ENCODE results near the gene COL25A1.

Gene COL25A1

DNA sequence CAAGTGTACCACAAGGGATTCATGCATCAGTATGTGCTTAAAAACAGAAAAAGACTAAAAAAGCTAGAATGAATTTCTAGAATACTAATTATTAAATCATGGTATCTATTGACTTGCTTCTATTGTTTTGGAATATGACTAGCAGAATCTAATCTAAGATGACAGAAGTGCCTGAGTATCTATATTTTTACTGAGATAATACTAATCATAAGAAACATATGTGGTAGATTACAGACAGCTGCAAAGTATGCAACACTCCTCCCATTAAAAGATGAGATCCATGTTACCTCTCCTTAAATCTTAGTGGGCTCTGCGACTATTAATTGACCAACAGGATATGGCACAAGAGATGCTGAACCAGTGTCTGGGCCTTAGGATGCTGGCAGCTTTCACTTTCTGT is 89.4 kb downstream of the COL25A1 start:
- DNase-seq, result no peak

DNA sequence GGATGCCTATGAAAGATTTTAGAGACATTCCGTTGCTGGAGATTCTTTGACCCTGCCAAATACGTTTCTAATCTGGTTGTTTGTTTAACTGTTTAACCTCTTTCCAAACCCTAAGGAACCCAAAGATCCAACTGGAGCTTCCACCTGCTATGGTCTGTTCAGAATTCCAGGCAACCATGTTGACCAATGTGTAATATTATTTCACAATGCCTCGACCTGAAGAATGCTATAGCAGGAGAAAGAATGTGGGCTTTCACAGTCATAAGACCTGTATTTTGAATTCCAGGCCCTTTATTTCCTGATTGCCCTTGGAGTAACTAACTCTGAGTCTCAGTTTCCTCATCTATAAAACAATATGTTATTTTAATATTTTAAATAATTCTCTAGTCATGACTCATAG is 90.8 kb downstream of the COL25A1 start:
- DNase-seq, result no peak

DNA sequence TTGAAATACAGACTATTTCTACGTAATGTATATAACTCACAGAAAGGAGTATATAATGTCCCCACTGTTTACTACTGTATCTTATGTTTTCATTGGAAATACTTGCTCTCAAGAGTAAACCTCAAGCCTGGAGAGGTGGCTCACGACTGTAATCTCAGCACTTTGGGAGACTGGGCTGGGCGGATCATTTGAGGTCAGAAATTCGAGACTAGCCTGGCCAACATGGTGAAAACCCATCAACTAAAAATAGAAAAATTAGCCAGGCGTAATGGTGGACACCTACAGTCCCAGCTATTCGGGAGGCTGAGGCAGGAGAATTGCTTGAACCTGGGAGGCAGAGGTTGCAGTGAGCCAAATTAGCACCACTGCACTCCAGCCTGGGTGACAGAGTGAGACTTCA is 92.8 kb downstream of the COL25A1 start:
- DNase-seq, result no peak

DNA sequence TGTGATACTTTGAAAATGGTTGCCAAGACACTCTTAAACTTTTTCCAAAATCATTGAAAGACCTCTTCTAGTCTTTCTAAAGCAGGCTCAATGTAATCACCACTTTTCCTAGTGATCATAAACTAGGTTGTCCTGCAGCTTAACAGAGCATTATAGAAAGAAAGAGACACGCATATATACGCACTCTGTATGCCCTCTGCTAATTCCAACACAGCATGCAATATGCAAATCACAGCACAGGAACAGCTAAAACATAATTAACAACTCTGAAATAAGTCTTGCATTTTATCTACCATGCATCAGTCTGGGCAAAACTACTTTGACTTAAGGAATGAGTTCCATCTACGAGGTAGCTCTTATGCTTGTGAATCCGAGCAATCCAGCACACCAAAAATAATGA is 94.6 kb downstream of the COL25A1 start:
- DNase-seq, result no peak

DNA sequence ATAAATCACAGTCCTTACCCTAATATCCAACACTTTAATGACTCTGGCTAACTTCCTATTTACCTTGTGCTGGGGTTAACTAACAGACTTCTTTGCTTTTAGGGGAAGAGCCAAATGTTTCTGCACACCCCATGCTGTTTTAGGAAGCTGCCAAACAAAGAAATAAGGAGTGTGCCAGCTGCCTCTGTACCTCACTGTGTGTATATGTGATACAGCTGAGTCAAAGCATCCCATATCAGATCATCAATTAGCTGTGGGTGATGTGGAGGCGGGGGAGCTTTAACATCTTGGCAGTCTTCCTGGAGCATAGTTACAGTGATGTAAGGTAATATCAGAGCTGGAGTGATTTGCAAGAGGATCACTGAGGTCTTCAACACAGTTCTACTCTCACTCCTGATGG is 95.4 kb downstream of the COL25A1 start:
- DNase-seq, result peak; percentile 58

DNA sequence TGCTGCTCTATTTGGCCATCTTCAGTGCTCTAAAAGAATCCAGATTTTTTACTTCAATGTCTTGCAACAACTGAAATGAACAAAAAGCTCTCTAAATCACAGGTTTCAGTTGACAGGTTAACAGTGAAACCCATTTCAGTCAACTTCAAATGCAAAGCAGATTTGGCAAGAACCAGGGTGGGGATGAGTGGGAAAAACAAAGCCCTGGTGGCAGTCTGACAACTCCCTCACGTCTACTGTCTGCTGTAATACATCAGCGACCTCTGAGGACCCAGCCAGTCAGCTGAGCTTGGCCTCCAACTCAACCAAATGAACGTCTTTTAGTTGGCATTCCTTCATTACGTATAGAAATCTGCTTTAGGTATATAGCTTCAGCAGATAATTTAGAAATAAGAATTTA is 95.8 kb downstream of the COL25A1 start:
- no peak for DNase-seq

DNA sequence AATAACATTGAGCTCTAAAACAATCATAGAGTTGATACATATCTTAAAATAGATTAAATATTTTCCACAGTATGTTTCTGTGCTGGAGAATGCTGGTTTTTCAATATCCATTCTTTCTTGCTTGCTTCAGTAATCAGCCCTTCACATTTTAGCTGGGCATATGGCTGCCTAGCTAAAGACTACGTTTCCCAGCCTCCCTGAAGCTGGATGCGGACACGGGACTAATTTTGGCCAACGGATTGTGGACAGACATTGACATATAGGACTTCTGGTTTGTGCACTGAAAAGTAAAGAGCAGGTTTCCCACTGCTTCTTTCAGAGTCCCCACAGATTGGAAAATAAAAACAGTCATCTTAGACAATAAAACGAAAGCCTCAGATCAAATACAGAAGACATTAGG is 97.3 kb downstream of the COL25A1 start:
- no peak for DNase-seq

DNA sequence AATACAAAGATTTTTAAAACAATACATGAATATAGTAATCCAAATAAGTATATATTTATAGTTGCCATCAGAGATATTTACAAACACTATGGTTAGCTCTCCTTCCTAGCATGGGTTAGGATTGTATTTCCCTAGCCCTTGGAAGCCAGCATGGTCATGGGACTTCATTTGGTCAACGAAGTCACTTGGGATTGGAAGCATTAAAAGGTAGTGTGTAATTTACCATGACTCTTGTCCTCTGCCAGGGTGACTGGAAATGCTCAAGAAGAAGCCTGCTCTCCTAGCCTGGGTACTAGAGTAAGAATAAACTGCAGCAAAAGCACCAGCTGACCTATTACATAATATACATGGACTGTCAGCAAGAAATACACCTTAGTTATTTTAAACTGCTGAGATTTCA is 102.9 kb downstream of the COL25A1 start:
- no peak for DNase-seq

DNA sequence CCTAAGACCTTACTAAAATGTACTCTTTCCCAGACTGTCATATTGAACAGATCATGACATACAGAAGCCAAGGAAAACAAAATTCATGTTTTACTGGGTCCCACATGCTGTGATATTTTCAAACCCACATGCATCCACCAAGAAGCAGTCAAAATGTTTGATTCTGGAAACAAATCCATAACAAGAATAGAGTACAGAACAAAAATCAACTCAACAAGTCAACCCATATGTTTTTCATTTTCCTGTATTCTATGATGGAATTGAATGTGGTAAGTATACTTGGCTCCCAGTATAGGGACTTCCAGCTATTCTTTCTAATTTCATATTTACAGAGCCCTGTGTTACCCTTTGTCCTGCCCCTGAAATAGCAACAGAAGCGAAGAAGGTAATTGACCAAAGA is 106.8 kb downstream of the COL25A1 start:
- no peak for DNase-seq

DNA sequence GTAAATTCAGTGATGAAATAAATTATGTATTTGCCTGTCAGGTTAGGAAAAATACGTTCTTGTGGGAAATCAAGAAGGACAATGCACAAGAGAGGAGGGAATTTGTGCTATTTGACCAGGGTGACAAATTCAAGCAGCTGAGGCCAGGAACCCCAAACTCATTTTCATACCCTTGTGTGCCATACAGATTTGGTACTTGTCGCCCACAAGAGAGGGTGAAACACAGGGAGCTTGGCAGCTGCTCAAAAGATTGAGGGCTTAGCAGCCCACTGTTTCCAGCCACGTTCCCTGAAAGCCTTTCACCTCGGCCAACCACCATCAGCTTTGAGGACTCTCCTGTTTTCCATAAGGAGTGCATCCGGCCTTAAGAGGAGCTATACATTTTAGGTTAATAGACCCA is 111.2 kb downstream of the COL25A1 start:
- no peak for DNase-seq

DNA sequence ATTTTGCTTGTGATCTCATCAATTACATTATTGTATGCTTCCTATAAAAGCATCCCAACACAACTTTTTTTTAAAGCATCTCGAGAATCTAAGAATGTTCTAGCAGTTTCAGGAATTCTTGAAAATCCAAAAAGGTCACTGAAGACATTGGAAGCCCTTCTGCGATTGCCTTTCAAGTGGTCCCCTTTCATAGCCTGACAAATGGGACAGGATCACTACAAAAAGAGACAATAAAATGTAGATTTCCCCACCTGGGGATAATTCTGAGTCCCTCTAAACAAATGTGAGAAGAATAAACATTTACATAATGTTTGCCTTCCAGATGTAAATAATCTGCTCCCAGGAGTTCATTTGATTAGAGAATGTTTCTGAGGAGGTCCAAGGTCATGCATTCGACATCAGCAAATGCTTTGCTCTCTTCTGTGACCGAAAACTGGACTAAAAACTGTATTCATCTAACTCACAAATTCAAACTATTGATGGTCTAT is 116.0 kb downstream of the COL25A1 start:
- DNase-seq, result no peak

DNA sequence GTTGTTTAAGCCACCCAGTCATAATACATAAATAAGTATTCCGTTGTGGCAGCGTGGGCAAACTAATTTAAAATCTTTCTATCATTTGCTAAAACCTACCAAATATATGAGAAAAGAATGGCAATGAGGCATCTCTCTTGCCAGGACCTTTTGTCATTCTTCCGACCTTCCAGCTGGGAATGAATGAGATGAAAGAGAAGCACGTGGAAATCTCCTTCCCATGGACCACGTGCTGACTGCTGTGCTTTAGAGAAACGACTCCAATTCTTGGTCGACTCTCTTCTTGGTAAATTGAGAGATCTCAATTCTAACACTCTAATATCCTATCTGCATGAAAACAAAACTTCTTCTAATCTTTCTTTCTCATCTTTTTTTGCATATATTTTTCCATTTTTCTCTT is 116.5 kb downstream of the COL25A1 start:
- no peak for DNase-seq

DNA sequence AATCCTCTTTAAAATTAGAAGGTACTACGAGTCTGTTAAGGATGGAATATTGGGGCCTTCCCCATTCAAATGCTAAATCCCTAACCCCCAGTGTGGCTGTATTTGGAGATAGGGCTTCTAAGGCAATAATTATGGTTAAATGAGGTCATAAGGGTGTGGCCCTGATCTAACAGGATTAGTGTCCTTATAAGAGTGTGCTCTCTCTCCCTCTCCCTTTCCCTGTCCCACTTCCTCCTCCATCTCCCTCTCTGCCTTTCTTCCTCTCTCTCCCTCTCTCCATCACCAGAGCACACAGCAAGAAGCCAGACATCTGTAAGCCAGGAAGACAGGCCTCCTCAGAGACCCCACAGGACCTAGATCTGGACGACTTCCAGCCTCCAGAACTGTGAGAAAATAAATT is 116.9 kb downstream of the COL25A1 start:
- DNase-seq, result no peak

DNA sequence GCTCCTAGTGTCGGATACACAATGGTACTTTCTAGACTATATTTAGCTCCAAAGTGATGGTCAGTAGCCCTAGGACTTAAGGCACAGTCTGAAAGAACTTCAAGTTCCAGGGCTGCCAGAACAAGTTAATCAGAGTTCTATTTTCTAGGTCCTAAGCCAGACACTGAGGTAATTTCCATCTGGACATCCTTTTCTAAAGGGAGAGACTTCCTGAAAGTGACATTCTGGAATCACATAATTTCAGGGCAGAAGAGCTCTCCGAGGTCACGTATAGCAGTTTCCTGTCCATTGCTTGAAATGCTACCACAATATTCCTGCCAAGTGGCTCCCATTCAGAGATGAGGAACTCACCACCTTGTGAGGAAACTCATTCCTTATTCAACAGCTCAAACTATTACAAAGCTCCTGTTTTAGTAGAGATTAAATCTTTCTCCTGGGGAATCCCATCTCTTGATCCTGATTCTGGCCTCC is 117.9 kb downstream of the COL25A1 start:
- DNase-seq, result peak; percentile 58

DNA sequence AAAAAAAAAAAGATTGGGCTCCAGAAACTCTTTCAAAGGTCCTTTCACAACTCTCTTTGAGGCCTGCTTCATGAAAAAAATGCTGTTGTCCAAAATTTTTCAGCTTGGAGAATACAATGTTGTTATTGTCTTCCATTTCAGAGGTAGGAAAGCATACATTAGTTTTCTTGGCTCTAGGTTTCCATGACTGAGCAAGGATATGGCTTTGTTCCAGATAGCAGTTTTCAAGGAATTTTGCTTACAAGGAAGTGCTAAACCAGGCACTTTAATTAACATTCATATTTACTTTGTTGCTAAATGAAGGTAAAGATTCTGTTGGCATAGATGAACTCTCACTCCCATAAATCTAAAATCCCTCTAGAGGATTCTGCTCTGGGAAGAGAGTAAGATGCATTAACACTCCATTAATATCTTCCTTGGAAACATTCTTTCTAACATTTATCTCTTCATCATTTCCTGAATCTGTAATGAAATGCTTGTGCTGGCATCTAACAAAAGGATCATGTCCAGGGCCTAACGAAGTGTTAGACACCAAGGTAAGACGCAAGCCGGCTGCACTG is 118.4 kb downstream of the COL25A1 start:
- DNase-seq, result no peak

DNA sequence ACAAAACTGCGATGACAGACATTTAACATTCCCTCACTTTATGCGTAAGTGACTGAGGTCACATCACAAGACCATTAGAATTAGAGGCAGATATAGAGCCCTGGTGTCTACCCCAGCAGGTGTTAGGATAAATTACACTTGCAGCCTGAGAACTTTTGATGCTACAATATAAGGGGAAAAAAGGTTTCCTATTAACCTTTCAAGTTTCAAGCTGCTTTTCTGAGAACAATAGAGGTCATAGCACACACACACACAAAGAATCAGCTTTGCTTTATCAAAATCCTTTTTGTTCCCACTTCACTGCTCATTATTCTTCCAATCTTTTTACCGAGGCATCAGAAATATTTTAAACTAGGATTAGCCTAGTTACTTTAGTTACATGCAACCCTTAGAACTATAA is 119.8 kb downstream of the COL25A1 start:
- DNase-seq, result no peak

DNA sequence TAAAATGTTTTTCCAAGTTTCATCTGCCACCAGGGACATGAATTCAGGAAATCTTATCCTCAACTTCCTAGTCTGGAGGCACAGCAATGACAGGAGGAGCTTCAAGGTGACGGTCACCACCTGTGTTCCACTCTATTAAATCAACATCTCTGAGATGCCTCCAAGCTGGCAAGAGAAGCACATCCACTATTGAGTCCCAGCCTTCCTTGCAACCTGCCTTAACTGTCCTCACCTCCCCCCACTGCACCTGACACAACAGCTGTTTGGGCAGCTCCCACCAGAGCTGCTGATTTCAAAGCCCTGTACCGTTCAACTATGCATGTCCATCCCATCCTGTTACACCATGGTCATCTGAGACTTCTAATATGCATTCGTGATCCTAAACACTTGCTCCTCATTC is 123.4 kb downstream of the COL25A1 start:
- DNase-seq, result no peak

DNA sequence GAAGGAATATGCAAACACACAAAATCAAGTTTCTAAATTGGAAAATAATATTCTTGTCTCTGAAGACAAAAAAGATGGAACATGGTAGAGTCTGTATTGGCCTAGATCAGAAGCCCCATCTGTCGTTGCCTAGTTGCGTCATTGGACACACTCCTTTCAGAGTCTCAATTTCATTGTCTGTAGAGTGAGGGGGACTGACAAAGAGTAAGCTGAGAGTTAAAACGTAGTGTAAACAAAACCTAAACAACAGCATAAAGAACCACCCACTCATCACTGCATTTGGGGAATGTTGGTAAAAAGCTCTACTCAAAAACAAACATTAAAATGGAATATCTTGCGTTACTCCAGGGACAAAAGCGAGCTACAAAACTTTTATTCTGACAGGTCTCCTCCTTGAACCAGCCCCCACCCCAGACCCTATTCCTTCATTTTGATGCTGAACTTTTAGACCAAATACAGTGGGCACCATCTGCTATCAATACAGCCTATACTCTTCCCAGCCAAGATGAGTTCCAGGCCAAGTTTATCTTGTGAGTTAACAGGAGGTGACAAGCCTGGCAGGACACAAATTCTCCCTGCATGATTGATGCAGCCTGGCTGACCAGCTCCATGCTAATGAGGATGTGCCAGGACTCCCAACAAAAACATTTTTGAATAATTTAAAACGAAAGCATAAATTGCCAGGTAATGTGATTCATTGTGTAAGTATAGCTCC is 125.2 kb downstream of the COL25A1 start:
- no peak for DNase-seq

DNA sequence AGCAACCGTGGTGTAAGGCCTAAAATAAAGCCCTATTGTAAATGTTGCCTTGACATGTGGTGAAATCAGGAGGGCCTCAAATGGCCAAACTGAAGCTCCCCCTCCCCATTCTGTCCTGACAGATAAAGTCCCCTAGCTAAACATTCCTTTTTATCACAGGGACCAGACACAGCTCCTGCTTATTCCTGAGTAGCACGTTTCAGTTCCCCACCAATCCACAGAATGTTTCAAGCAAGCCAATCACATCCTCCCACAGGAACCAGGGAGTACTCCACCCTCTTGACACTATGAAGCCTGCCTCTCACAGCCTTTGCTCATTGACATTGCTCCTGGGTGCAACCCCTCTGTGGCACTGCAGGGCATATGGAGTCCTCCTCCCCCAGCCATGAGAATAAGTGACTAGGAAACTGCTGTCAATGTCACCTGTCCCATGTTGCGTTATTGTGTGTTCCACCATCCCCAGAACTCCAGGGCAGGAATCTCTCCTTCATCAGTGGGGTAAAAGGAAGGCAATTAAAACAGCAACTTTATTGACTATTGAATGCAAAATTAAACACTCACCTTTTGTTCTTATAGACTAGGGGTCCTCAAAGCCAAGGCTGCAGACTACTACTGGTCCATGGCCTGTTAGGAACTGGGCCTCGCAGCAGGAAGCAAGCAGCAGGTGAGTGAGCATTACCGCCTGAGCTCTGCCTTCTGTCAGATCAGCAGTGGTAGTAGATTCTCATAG is 128.1 kb downstream of the COL25A1 start:
- DNase-seq, result no peak

DNA sequence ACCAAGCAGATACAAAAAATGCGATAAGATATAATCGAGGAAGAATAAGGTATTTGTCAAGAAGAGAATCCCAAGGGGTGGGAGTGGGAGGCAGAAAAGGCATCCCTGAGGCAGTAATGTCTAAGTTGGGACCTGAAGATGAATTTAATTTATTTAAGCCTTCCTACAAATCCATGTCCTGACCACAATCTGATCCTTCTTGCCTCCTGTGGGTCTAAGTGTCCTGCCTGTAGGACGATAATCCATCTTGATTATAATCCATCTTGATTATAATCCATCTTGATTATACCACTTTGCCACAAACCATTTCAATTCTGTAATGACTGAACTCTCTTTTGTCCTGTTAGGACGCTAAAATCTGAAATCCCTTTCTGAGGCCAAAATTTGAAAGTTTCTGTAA is 130.2 kb downstream of the COL25A1 start:
- no peak for DNase-seq

DNA sequence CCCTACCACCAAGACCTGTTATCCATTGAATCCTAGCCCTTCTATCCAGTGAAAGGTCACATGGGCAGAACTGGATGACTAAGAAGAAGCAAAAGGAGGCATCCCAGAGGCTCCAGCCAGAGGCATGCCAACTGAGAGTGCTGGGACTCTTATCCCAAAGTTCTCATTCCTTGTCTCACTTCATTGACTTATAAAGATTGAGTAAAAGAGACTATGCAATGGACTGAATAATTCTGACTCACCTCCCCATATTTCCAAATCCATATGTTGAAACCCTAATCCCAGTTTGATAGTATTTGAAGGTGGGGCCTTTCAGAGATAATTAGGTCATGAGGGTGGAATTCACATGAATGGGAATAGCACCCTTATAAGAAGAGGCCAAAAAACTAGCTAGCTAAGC is 131.4 kb downstream of the COL25A1 start:
- no peak for DNase-seq

DNA sequence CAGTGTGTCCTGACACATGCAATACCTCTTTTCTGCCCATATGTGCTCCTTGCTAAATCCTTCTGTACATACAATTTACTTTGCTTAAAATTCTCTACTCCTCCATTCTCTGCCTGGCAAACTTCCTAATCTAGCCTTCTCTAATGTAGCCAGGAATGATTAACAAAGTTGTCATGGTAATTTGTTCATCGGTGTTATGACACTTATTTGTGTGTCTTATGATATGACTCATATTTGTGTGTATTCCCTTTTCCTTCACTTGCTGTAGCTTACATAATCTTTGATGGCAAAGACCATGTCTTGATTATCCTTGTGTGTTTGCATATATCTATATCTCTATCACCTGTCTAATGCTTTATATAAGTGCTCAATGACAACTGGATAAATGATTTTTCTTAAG is 133.3 kb downstream of the COL25A1 start:
- DNase-seq, result no peak

DNA sequence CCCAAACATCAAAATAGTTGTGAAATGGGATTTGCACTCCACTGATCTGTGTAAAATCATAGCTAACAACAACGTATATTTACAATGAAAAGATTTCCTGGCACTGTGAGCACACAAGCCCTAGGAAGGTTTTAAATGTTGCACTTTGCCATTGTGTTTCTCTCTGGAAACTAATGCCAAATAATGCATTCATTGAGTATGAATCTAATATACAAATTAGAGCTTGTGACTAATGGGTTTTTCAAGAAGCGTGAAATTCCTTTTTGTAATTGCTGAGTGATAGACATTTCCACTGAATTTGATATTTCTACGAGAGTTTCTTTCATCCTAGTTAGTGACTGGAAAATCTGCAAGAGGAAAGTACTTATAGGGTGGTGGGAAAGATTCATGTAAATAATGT is 135.9 kb downstream of the COL25A1 start:
- DNase-seq, result no peak

DNA sequence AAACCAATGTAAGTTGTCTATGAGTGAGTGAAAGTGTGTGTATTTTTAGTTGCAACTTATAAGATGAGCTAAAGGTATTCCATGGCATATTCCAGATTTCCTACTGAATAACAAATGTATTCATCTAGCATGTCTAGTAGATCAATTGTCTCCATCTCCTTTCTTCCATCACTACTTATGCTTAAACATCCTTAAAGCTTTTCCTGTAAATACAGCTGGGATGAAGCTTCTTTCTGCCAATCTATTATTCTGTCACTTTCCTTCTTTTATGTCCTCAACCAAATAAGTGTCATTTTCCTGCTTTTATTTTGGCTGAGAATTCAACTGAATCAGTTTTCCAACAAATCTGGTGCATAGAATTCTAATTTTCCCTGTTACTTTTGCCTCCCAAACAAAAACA is 136.3 kb downstream of the COL25A1 start:
- no peak for DNase-seq

All from left hindlimb (tissue), 1 donor.